K562 (cell line): ENCODE results near the gene PGD. TPM values are rescaled to one million over a fixed set of nuclear protein-coding genes. Genes with fewer than 3 reads are reported as not detected.

ENCODE experiments used
- AFF1 ChIP-seq, 2 experiments: fragments of 450-650 bp; IDR thresholded peaks; 2 replicates each; pipeline ENCODE4 v1.6.1; 2018; ENCODE audit warnings: mild to moderate bottlenecking in 2 of 2, low read depth in 1 of 2; ENCODE audit not compliant: partially characterized antibody in 2 of 2
- ARID3A ChIP-seq: IDR thresholded peaks from 2 replicates; pipeline ENCODE4 v1.6.1; 2012; ENCODE audit warnings: low read depth, low read length, improper control_type of control experiment, borderline replicate concordance
- ATF1 ChIP-seq, 2 experiments: fragments of 450-650 bp in 1 of 2; IDR thresholded peaks; 2 replicates each; pipeline ENCODE4 v1.6.1; 2016; ENCODE audit warnings: missing compliant biosample characterization in 1 of 2, missing genetic modification characterization in 1 of 2
- CBX3 ChIP-seq, 2 experiments: IDR thresholded peaks; 1 replicate in 1 of 2; 2 replicates in 1 of 2; pipeline ENCODE4 v1.6.1; 2012; ENCODE audit warnings: inconsistent platforms in 2 of 2, low read length in 2 of 2, borderline replicate concordance in 1 of 2, control low read depth in 1 of 2
- FOSL1 ChIP-seq: fragments of 200-800 bp; sonication (Bioruptor generic); conservative IDR thresholded peaks from 2 replicates; pipeline ENCODE4 v1.6.1; 2016; ENCODE audit warnings: missing genetic modification characterization, missing compliant biosample characterization
- GABPA ChIP-seq: fragments of 200-800 bp; sonication (Bioruptor generic); conservative IDR thresholded peaks from 2 replicates; pipeline ENCODE4 v1.6.1; 2016; ENCODE audit warnings: low read depth, missing genetic modification characterization, missing compliant biosample characterization
- HDAC2 ChIP-seq: fragments of 450-650 bp; IDR thresholded peaks from 2 replicates; pipeline ENCODE4 v1.6.1; 2016; ENCODE audit warnings: mild to moderate bottlenecking
- NRF1 ChIP-seq, 2 experiments: fragments of 450-650 bp; IDR thresholded peaks in 1 of 2; conservative IDR thresholded peaks in 1 of 2; 2 replicates each; pipeline ENCODE4 v1.6.1; 2014; ENCODE audit warnings: mild to moderate bottlenecking in 2 of 2
- RCOR1 ChIP-seq, 2 experiments: IDR thresholded peaks; 2 replicates each; pipeline ENCODE4 v1.6.1; 2012; ENCODE audit warnings: low read depth in 2 of 2, low read length in 2 of 2, borderline replicate concordance in 1 of 2, improper control_type of control experiment in 1 of 2
- SMARCE1 ChIP-seq: fragments of 450-650 bp; IDR thresholded peaks from 2 replicates; pipeline ENCODE4 v1.7.1; 2016; ENCODE audit warnings: mild to moderate bottlenecking
- SMC3 ChIP-seq: conservative IDR thresholded peaks from 2 replicates; pipeline ENCODE4 v1.6.1; 2011; ENCODE audit warnings: low read depth, low read length, improper control_type of control experiment; ENCODE audit not compliant: insufficient read depth
- XRCC4 ChIP-seq: IDR thresholded peaks from one replicate; pipeline ENCODE4 v1.6.1; 2011; ENCODE audit not compliant: insufficient read depth, insufficient read length; ENCODE audit errors: extremely low read depth
- ZBTB33 ChIP-seq: sonication (generic); formaldehyde crosslinking; IDR thresholded peaks from 2 replicates; pipeline ENCODE4 v1.8.1; 2023; ENCODE audit warnings: mild to moderate bottlenecking, missing genetic modification reagents
- ZMIZ1 ChIP-seq, 2 experiments: fragments of 150-350 bp in 1 of 2; IDR thresholded peaks; 2 replicates each; pipeline ENCODE4 v1.6.1; 2012 to 2016; ENCODE audit warnings: low read depth in 2 of 2, low read length in 2 of 2, mild to moderate bottlenecking in 1 of 2, moderate library complexity in 1 of 2
- ZNF212 ChIP-seq: fragments of 450-650 bp; formaldehyde crosslinking; IDR thresholded peaks from 2 replicates; pipeline ENCODE4 v1.4.0; 2020; ENCODE audit warnings: mild to moderate bottlenecking
- ZNF778 ChIP-seq: fragments of 450-650 bp; formaldehyde crosslinking; IDR thresholded peaks from 2 replicates; pipeline ENCODE4 v1.4.0; 2020; ENCODE audit warnings: mild to moderate bottlenecking, moderate library complexity
- polyA plus RNA-seq, 8 experiments: library from polyadenylated mRNA; depleted of rRNA in 4 of 8; stranded (reverse) in 5 of 8; unstranded in 3 of 8; fragments of >200 nt; fragmentation: Nextera tagmentation in 2 of 8; fragmentation: Illumina TruSeq in 1 of 8; extraction: Ambion mirVana in 2 of 8; extraction: Trizol in 1 of 8; gene quantifications; 2 replicates each; pipeline versions ENCODE4 v1.2.1 to v1.2.3, GENCODE V29; 2011 to 2014; ENCODE audit warnings: inconsistent platforms in 1 of 8, missing spikeins in 1 of 8
- total RNA-seq, 7 experiments: library from RNA; depleted of rRNA in 6 of 7; stranded (reverse); fragments of >200 nt in 6 of 7; fragmentation: Illumina TruSeq in 2 of 7; extraction: Trizol in 2 of 7; gene quantifications; 2 replicates each; pipeline versions ENCODE4 v1.2.1 to v1.2.3, GENCODE V29; 2011 to 2021; ENCODE audit warnings: low replicate concordance in 1 of 7

Gene PGD
- total and polyA plus RNA-seq, 9 of the 15 experiments (the other 6 are each of a cell fraction or from before 2014, with no cell fraction given) = 177 to 542 (median 270) TPM

GRCh38 chr1:10459184-10459583 is 60.3 kb downstream of the PGD start (continued):
- 0 out of 2 replicates have a peak, but pooled peaks have one; percentile 25 for TF ChIP-seq ARID3A
- 0 out of 4 replicates have a peak, but pooled peaks of 1 of the 2 experiments have one; percentile 12 for TF ChIP-seq NRF1 (conservative IDR thresholded peaks at IDR 0.05 in 1 of 2, IDR thresholded peaks at IDR 0.05 in 1 of 2)
- TF ChIP-seq XRCC4 = no peak
- TF ChIP-seq AFF1 (IDR thresholded peaks at IDR 0.05; ENCODE audit: low read depth in 1 of 2, partially characterized antibody in 2 of 2) = no peak
- no peak for TF ChIP-seq ATF1 (CRISPR knock-in tag; IDR thresholded peaks at IDR 0.05)
- peak; percentile 42; the same call in 1 of the 2 replicates for TF ChIP-seq ATF1 (tag; IDR thresholded peaks at IDR 0.05)
- no peak for TF ChIP-seq GABPA (tag)
- peak; percentile 78 for TF ChIP-seq SMARCE1
- peak in 1 of 2 experiments; percentile 82; a peak in 1 of 3 replicates for TF ChIP-seq CBX3 (IDR thresholded peaks at IDR 0.05; ENCODE audit: borderline replicate concordance in 1 of 2, low read length in 2 of 2)
- TF ChIP-seq HDAC2 = peak; percentile 61; the same call in 1 of the 2 replicates
- peak; percentile 92 for TF ChIP-seq FOSL1 (tag)
- TF ChIP-seq RCOR1 (IDR thresholded peaks at IDR 0.05; ENCODE audit: borderline replicate concordance in 1 of 2, low read depth in 2 of 2, low read length in 2 of 2) = peak in 1 of 2 experiments; percentile 49; a peak in 1 of 4 replicates
- no peak for TF ChIP-seq ZNF778
- TF ChIP-seq ZBTB33 = 0 out of 2 replicates have a peak, but pooled peaks have one; percentile 13
- TF ChIP-seq ZNF212 (CRISPR knock-in tag) = no peak
- no peak for TF ChIP-seq SMC3
- 0 out of 4 replicates have a peak, but pooled peaks of 1 of the 2 experiments have one; percentile 42 for TF ChIP-seq ZMIZ1 (IDR thresholded peaks at IDR 0.05; ENCODE audit: low read depth in 2 of 2, low read length in 2 of 2)
